NCI-H1694 treated with DMSO at 0.1 percent for 48 hours (cell line): Measurements from ENCODE around the gene KLHL22.

Source experiments
- DNase-seq: peaks from one replicate; lab custom pipeline; 2025; lab: John Stamatoyannopoulos, UW

The KLHL22 gene

GRCh38 chr22:20446383-20446970 lies 49.1 kb downstream of the KLHL22 start:
- no peak for DNase-seq

GRCh38 chr22:20444325-20444724 lies 51.3 kb downstream of the KLHL22 start:
- no peak for DNase-seq

GRCh38 chr22:20442485-20443284 lies 52.9 kb downstream of the KLHL22 start:
- DNase-seq = no peak

- DNase-seq = no peak
Measured at GRCh38 chr22:20441631-20442484, 53.7 kb downstream of the KLHL22 start.

- DNase-seq = no peak
Measured at GRCh38 chr22:20440637-20441591, 54.7 kb downstream of the KLHL22 start.

- DNase-seq = no peak
Measured at GRCh38 chr22:20439928-20440575, 55.5 kb downstream of the KLHL22 start.

GRCh38 chr22:20439556-20439927 lies 56.1 kb downstream of the KLHL22 start:
- no peak for DNase-seq

- DNase-seq = no peak
Measured at GRCh38 chr22:20438678-20439492, 56.7 kb downstream of the KLHL22 start.

- DNase-seq = no peak
Measured at GRCh38 chr22:20438427-20438677, 57.2 kb downstream of the KLHL22 start.

GRCh38 chr22:20437613-20438426 lies 57.8 kb downstream of the KLHL22 start, which contains the start of gene SCARF2:
Gene SCARF2 (minus strand): TSS chr22:20437825. CDS start chr22:20437754, 71 bp downstream.
- no peak for DNase-seq

- no peak for DNase-seq
Measured at GRCh38 chr22:20436768-20437612, 58.6 kb downstream of the KLHL22 start.

- no peak for DNase-seq
Measured at GRCh38 chr22:20436307-20436767, 59.3 kb downstream of the KLHL22 start.

GRCh38 chr22:20435436-20436306 lies 59.9 kb downstream of the KLHL22 start:
- DNase-seq = no peak

- no peak for DNase-seq
Measured at GRCh38 chr22:20434773-20435172, 60.8 kb downstream of the KLHL22 start.

- no peak for DNase-seq
Measured at GRCh38 chr22:20434264-20434751, 61.3 kb downstream of the KLHL22 start.

GRCh38 chr22:20433686-20434241 lies 61.8 kb downstream of the KLHL22 start:
- DNase-seq = no peak

GRCh38 chr22:20433191-20433590 lies 62.4 kb downstream of the KLHL22 start:
- DNase-seq = no peak
